Prostate gland (tissue), 2 donors: ENCODE data around the gene DEGS1. TPM values are rescaled to one million over a fixed set of nuclear protein-coding genes. Genes with fewer than 3 reads are reported as not detected.
A peak's percentile ranks its signal among the peaks of the same experiment; 100 is the strongest.
"Not testable (repeated sequence)": the region's sequence is repeated elsewhere in the genome, so short reads cannot be mapped to it uniquely, and the experiment has no call there.

Source experiments
- DNase-seq: peaks from one replicate; pipeline ENCODE4 v3.0.0-alpha.2; 2019; ENCODE audit warnings: low spot score
- H3K27ac ChIP-seq, 2 donors: fragments of 200-600 bp; sonication (generic); 2 replicates each; pipeline ENCODE4 v1.5.1; 2017 to 2019
- H3K27me3 ChIP-seq: fragments of 200-600 bp; sonication (generic); replicated peaks from 2 replicates; pipeline ENCODE4 v1.5.1; 2019; ENCODE audit not compliant: insufficient read depth
- H3K36me3 ChIP-seq, 2 donors: fragments of 200-600 bp; sonication (generic); 1 replicate in 1 of 2; 2 replicates in 1 of 2; pipeline versions ENCODE4 v1.5.1 to v1.8.1; 2017 to 2019
- H3K4me1 ChIP-seq: fragments of 200-600 bp; sonication (generic); replicated peaks from 2 replicates; pipeline ENCODE4 v1.5.1; 2019
- H3K4me3 ChIP-seq, 2 donors: fragments of 200-600 bp; sonication (generic); 2 replicates each; pipeline ENCODE4 v1.5.1; 2017 to 2019
- H3K9me3 ChIP-seq: fragments of 200-600 bp; sonication (generic); 2 replicates; pipeline ENCODE4 v1.5.1; 2017
- CTCF ChIP-seq, 4 experiments: fragments of 200-600 bp in 2 of 4; fragments of 450-650 bp in 2 of 4; sonication (generic) in 2 of 4; IDR thresholded peaks; 1 replicate in 3 of 4; 2 replicates in 1 of 4; pipeline ENCODE4 v1.5.1; 2016 to 2019; ENCODE audit warnings: antibody characterized with exemption in 4 of 4, mild to moderate bottlenecking in 2 of 4, moderate library complexity in 2 of 4
- POLR2A ChIP-seq: fragments of 450-650 bp; IDR thresholded peaks from one replicate; pipeline ENCODE4 v1.6.1; 2016; ENCODE audit warnings: antibody characterized with exemption, mild to moderate bottlenecking
- POLR2AphosphoS5 ChIP-seq: sonication (generic); formaldehyde crosslinking; IDR thresholded peaks from one replicate; pipeline ENCODE4 v1.6.1; 2017; ENCODE audit warnings: antibody characterized with exemption
- WGBS: methylation state at CpG from one replicate; pipeline ENCODE4 v1.1.5; 2018; 5-methylcytosine and 5-hydroxymethylcytosine counted together
- intact Hi-C: fragments of 100-400 bp; cut with DNase I; formaldehyde crosslinking; loops from one replicate; pipeline ENCODE4 v1.14.2; 2022
- total RNA-seq, 2 donors: library from RNA; depleted of rRNA; stranded (reverse); fragments of >200 nt; gene quantifications; one replicate each; pipeline ENCODE4 v1.1.0, GENCODE V29; 2016

Gene DEGS1
- total RNA-seq, 2 donors from 2014 or later, result 78.8 to 172 TPM

- WGBS, result 89% methylated on average over 4 of the region's 4 CpGs
Measured at GRCh38 chr1:224201853-224202252, 18.8 kb downstream of the DEGS1 start.

GRCh38 chr1:224203243-224204016 is 20.4 kb downstream of the DEGS1 start:
- 27% methylated on average over 8 of the region's 8 CpGs for WGBS
- intact Hi-C loops, result no loop called here
- H3K27ac ChIP-seq, result peak overlapping the region; percentile 57 to 68

More at GRCh38 chr1:224201853-224202252, 18.8 kb downstream of the DEGS1 start:
- no peak overlapping the region for H3K4me3 ChIP-seq
- DNase-seq, result no peak
- intact Hi-C loops, result no loop called here
- no peaks in the 10 kb centered on the region for H3K36me3 ChIP-seq
- H3K27me3 ChIP-seq, result no peaks in the 10 kb centered on the region
- TF ChIP-seq POLR2AphosphoS5 (no peak), POLR2A (no peak), CTCF (IDR thresholded peaks at IDR 0.05) (no peak)
- H3K27ac ChIP-seq, result peak overlapping the region; percentile 20 to 46
- H3K9me3 ChIP-seq, result no peaks in the 10 kb centered on the region
- peaks cover 20% of the 10 kb centered on the region for H3K4me1 ChIP-seq

GRCh38 chr1:224205438-224205840 is 22.4 kb downstream of the DEGS1 start:
- Histone ChIP-seq H3K27me3 (no peaks in the 10 kb centered on the region), H3K27ac (peak overlapping the region; percentile 78 to 80), H3K36me3 (no peaks in the 10 kb centered on the region), H3K4me3 (no peak overlapping the region), H3K9me3 (no peaks in the 10 kb centered on the region), H3K4me1 (peaks cover 16% of the 10 kb centered on the region)
- intact Hi-C loops, result no loop called here
- WGBS, result 23% methylated on average over 4 of the region's 4 CpGs
- TF ChIP-seq CTCF (IDR thresholded peaks at IDR 0.05) (no peak), POLR2AphosphoS5 (no peak), POLR2A (no peak)
- no peak for DNase-seq

More at GRCh38 chr1:224203243-224204016, 20.4 kb downstream of the DEGS1 start:
- TF ChIP-seq POLR2AphosphoS5 (no peak), CTCF (IDR thresholded peaks at IDR 0.05) (no peak), POLR2A (no peak)
- H3K9me3 ChIP-seq, result no peaks in the 10 kb centered on the region
- H3K36me3 ChIP-seq, result no peaks in the 10 kb centered on the region
- no peaks in the 10 kb centered on the region for H3K27me3 ChIP-seq
- peaks cover 18% of the 10 kb centered on the region for H3K4me1 ChIP-seq
- no peak overlapping the region for H3K4me3 ChIP-seq
- DNase-seq, result no peak

- 82% methylated on average over 10 of the region's 10 CpGs for WGBS
- H3K9me3 ChIP-seq, intact Hi-C loops, H3K36me3 ChIP-seq, H3K27me3 ChIP-seq, H3K4me3 ChIP-seq, DNase-seq: not testable (repeated sequence)
- Histone ChIP-seq H3K27ac (peak overlapping the region; percentile 78 to 80), H3K4me1 (peaks cover 15% of the 10 kb centered on the region)
Measured at GRCh38 chr1:224205931-224206538, 23.0 kb downstream of the DEGS1 start.

- no peak for DNase-seq
- intact Hi-C loops, result no loop called here
- Histone ChIP-seq H3K36me3 (no peaks in the 10 kb centered on the region), H3K9me3 (no peaks in the 10 kb centered on the region), H3K4me1 (peaks cover 2% of the 10 kb centered on the region), H3K4me3 (no peak overlapping the region), H3K27ac (peak overlapping the region; percentile 6 to 10), H3K27me3 (no peaks in the 10 kb centered on the region)
- TF ChIP-seq POLR2A (no peak), POLR2AphosphoS5 (no peak), CTCF (IDR thresholded peaks at IDR 0.05) (no peak)
- WGBS, result 18% methylated on average over 4 of the region's 4 CpGs
Measured at GRCh38 chr1:224211206-224211962, 28.3 kb downstream of the DEGS1 start.
